Coronary artery (tissue), 2 donors: ENCODE results near the gene KCNB1.

ENCODE experiments used
- DNase-seq: peaks from one replicate; pipeline ENCODE4 v3.0.0-alpha.2; 2017; ENCODE audit warnings: low spot score
- H3K27ac ChIP-seq, 2 donors: fragments of 200-600 bp; sonication (generic); one replicate each; pipeline ENCODE4 v1.5.1; 2016 to 2019
- H3K4me3 ChIP-seq: fragments of 200-600 bp; sonication (generic); 2 replicates; pipeline ENCODE4 v1.5.1; 2016; ENCODE audit warnings: mild to moderate bottlenecking, moderate library complexity
- CTCF ChIP-seq: fragments of 200-600 bp; sonication (generic); IDR thresholded peaks from one replicate; pipeline ENCODE4 v1.5.1; 2019; ENCODE audit warnings: antibody characterized with exemption

KCNB1 gene

GRCh38 chr20:49462626-49463025 lies 19.8 kb downstream of the KCNB1 start:
- TF ChIP-seq CTCF: no peak
- DNase-seq: no peak
- Histone ChIP-seq H3K27ac (no peak overlapping the region), H3K4me3 (no peak overlapping the region)

- DNase-seq: no peak
- TF ChIP-seq CTCF: no peak
- H3K27ac ChIP-seq: no peak overlapping the region
- no peak overlapping the region for H3K4me3 ChIP-seq
Measured at GRCh38 chr20:49461894-49462620, 20.4 kb downstream of the KCNB1 start.

GRCh38 chr20:49460916-49461315 lies 21.6 kb downstream of the KCNB1 start:
- Histone ChIP-seq H3K4me3 (no peak overlapping the region), H3K27ac (no peak overlapping the region)
- DNase-seq: no peak
- TF ChIP-seq CTCF: no peak

GRCh38 chr20:49460131-49460530 lies 22.3 kb downstream of the KCNB1 start:
- no peak overlapping the region for H3K27ac ChIP-seq

DNA sequence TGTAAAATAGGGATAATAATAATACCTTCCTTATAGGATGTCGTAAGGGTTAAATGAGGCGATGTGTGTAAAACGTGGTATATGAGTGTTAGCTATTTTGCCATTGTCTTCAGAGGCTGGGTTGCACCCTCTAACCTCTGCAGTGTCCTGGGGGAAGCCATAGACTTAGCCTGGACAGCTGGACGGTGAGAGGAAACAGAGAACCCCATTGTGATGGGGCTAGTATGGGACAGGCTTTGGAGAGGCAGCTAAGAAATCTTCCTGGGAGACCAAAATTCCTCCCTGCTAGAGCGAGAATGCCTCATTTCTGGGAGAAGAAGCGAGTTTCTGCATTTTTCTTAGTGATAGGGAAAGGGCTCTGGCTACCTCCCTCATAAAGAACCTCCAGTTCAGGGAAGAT lies 22.8 kb downstream of the KCNB1 start:
- no peak for TF ChIP-seq CTCF
- no peak overlapping the region for H3K4me3 ChIP-seq
- H3K27ac ChIP-seq: no peak overlapping the region

More at GRCh38 chr20:49460131-49460530, 22.3 kb downstream of the KCNB1 start:
- no peak for DNase-seq
- H3K4me3 ChIP-seq: no peak overlapping the region
- no peak for TF ChIP-seq CTCF

GRCh38 chr20:49457444-49457843 lies 25.0 kb downstream of the KCNB1 start:
- no peak for DNase-seq
- TF ChIP-seq CTCF: no peak
- no peak overlapping the region for H3K4me3 ChIP-seq
- H3K27ac ChIP-seq: no peak overlapping the region

More for the DNA sequence above, 22.8 kb downstream of the KCNB1 start:
- DNase-seq: no peak

DNA sequence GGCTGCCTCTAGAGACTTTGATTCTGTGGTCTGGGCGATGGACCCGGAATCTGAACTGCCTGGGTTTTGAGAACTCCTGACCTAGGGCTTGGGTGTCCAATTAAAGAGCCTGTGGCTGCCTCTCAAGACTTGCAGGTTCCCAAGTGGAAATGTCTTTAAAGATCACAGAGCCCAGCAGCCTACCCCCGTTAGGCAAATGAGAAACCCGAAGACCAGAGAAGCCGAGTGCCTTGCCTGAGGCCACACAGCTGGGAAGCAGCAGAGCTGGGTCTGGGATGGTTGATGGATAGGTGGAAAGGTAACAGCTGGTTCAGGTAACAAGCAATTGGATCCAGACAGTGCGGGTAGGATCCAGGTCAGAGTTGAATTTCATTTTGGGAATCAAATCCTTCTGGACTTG lies 25.8 kb downstream of the KCNB1 start:
- TF ChIP-seq CTCF: no peak
- no peak for DNase-seq
- no peak overlapping the region for H3K4me3 ChIP-seq
- H3K27ac ChIP-seq: no peak overlapping the region
